SK-N-SH (cell line): Measurements from ENCODE around the gene RAD51B.

ENCODE experiments used
- FOSL2 ChIP-seq: IDR thresholded peaks from 2 replicates; pipeline ENCODE4 v1.4.0; 2012; ENCODE audit warnings: low read depth, mild to moderate bottlenecking, moderate library complexity, borderline replicate concordance
- GABPA ChIP-seq: IDR thresholded peaks from 2 replicates; pipeline ENCODE4 v1.4.0; 2012; ENCODE audit warnings: low read depth, mild to moderate bottlenecking
- PBX3 ChIP-seq: IDR thresholded peaks from 2 replicates; pipeline ENCODE4; 2012
- RAD21 ChIP-seq: IDR thresholded peaks from 2 replicates; pipeline ENCODE4 v1.6.1; 2012; ENCODE audit warnings: mild to moderate bottlenecking, low read length
- TF ChIP-seq, protein P1 (sequence below): fragments of 200-600 bp; sonication (generic); IDR thresholded peaks from 2 replicates; pipeline ENCODE4 v1.6.1; 2017; ENCODE audit warnings: antibody characterized with exemption, mild to moderate bottlenecking, moderate library complexity

GRCh38 chr14:68693926-68694325 lies 874.3 kb downstream of the RAD51B start:
- no peak for TF ChIP-seq RAD21
- TF ChIP-seq, protein P1, sequence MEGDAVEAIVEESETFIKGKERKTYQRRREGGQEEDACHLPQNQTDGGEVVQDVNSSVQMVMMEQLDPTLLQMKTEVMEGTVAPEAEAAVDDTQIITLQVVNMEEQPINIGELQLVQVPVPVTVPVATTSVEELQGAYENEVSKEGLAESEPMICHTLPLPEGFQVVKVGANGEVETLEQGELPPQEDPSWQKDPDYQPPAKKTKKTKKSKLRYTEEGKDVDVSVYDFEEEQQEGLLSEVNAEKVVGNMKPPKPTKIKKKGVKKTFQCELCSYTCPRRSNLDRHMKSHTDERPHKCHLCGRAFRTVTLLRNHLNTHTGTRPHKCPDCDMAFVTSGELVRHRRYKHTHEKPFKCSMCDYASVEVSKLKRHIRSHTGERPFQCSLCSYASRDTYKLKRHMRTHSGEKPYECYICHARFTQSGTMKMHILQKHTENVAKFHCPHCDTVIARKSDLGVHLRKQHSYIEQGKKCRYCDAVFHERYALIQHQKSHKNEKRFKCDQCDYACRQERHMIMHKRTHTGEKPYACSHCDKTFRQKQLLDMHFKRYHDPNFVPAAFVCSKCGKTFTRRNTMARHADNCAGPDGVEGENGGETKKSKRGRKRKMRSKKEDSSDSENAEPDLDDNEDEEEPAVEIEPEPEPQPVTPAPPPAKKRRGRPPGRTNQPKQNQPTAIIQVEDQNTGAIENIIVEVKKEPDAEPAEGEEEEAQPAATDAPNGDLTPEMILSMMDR = no peak
- TF ChIP-seq GABPA = no peak
- TF ChIP-seq FOSL2 = no peak
- no peak for TF ChIP-seq PBX3
